Skeletal muscle cell (primary cell): ENCODE measurements around the gene RGS12.
A peak's percentile ranks its signal among the peaks of the same experiment; 100 is the strongest.

Experiments used
- DNase-seq: peaks from one replicate; pipeline ENCODE4 v3.0.0-alpha.2; 2010; ENCODE audit warnings: low read depth
- H3K4me3 ChIP-seq: 2 replicates; pipeline ENCODE4 v1.5.1; 2011; ENCODE audit warnings: low read depth, mild to moderate bottlenecking, control low read depth, low read length, moderate library complexity

The RGS12 gene

GRCh38 chr4:3269105-3269927 is 23.5 kb upstream of the RGS12 start:
- no peak for DNase-seq
- H3K4me3 ChIP-seq, result no peak overlapping the region

- DNase-seq, result no peak
- no peak overlapping the region for H3K4me3 ChIP-seq
Observed at GRCh38 chr4:3269991-3270611, 22.7 kb upstream of the RGS12 start.

- no peak overlapping the region for H3K4me3 ChIP-seq
- no peak for DNase-seq
Observed at GRCh38 chr4:3271131-3271530, 21.7 kb upstream of the RGS12 start.

GRCh38 chr4:3276986-3277385 is 15.8 kb upstream of the RGS12 start:
- no peak for DNase-seq
- H3K4me3 ChIP-seq, result no peak overlapping the region

- DNase-seq, result no peak
- H3K4me3 ChIP-seq, result no peak overlapping the region
Observed at GRCh38 chr4:3280466-3280865, 12.4 kb upstream of the RGS12 start.

- DNase-seq, result no peak
- H3K4me3 ChIP-seq, result no peak overlapping the region
Observed at GRCh38 chr4:3283483-3283882, 9.3 kb upstream of the RGS12 start.

- H3K4me3 ChIP-seq, result no peak overlapping the region
- DNase-seq, result no peak
Observed at GRCh38 chr4:3283916-3284315, 8.9 kb upstream of the RGS12 start.

- DNase-seq, result no peak
- no peak overlapping the region for H3K4me3 ChIP-seq
Observed at GRCh38 chr4:3284734-3285557, 7.9 kb upstream of the RGS12 start.

GRCh38 chr4:3285558-3286334 is 7.1 kb upstream of the RGS12 start:
- no peak overlapping the region for H3K4me3 ChIP-seq
- DNase-seq, result no peak

GRCh38 chr4:3286335-3287175 is 6.3 kb upstream of the RGS12 start:
- no peak for DNase-seq
- no peak overlapping the region for H3K4me3 ChIP-seq

GRCh38 chr4:3287271-3287971 is 5.4 kb upstream of the RGS12 start:
- H3K4me3 ChIP-seq, result no peak overlapping the region

GRCh38 chr4:3287972-3288570 is 4.8 kb upstream of the RGS12 start:
- DNase-seq, result no peak

More at GRCh38 chr4:3287271-3287971, 5.4 kb upstream of the RGS12 start:
- no peak for DNase-seq

GRCh38 chr4:3288571-3289094 is 4.2 kb upstream of the RGS12 start:
- H3K4me3 ChIP-seq, result no peak overlapping the region
- no peak for DNase-seq

More at GRCh38 chr4:3287972-3288570, 4.8 kb upstream of the RGS12 start:
- no peak overlapping the region for H3K4me3 ChIP-seq

- DNase-seq, result no peak
- no peak overlapping the region for H3K4me3 ChIP-seq
Observed at GRCh38 chr4:3290476-3290875, 2.3 kb upstream of the RGS12 start.

- no peak overlapping the region for H3K4me3 ChIP-seq
- DNase-seq, result no peak
Observed at GRCh38 chr4:3290889-3291321, 1.9 kb upstream of the RGS12 start.

GRCh38 chr4:3291411-3291968 is 1.3 kb upstream of the RGS12 start:
- no peak for DNase-seq
- peak overlapping the region; percentile 91 for H3K4me3 ChIP-seq

- peak overlapping the region; percentile 91 for H3K4me3 ChIP-seq
- DNase-seq, result no peak
Observed at GRCh38 chr4:3291969-3292570, 751 bp upstream of the RGS12 start.
